ENCODE results near the gene SLC4A7. TPM values are rescaled to one million over a fixed set of nuclear protein-coding genes. Genes with fewer than 3 reads are reported as not detected.
"Not testable (repeated sequence)": the region's sequence is repeated elsewhere in the genome, so short reads cannot be mapped to it uniquely, and the experiment has no call there.

Gene SLC4A7
- total RNA-seq, 2 experiments from 2014 or later: 25.9 to 31.9 TPM

DNA sequence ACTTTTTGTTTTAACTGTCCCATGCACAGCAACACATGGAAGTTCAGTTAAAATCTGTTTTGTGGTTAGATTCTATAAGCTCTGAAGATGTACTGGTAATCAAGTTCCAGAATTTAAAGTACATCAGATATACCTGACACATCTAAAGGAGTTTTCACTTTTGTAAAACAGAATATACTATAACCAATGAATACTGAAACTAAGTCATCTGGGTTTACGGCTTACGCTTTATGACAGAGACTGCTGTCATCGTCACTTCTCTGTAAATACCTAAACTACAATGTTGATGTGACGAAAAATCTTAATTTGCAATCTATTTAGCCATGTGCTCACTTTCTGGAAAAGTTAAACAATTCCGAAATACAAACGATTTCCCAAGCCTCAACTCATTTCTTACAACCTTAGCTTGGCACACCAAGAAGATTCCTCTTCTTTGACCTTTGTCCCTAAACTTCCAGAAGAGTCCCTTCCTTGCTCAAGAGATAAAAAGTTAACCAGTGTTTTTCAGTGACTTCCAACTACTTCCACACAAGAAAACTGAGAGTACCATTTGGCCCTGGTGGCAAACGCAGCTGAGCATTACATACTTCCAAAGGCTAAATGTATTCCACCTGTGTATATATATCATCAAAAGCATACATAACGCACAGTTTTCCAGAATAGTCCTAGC is 58.2 kb downstream of the SLC4A7 start:
- TF ChIP-seq EZH2phosphoT487 (IDR thresholded peaks at IDR 0.05; ENCODE audit: borderline replicate concordance, low read depth, low read length): no peak
- no peak for TF ChIP-seq CTCF (conservative IDR thresholded peaks at IDR 0.05; ENCODE audit: low read length)
- H3K27ac ChIP-seq (ENCODE audit: low read depth, low read length, poor library complexity, severe bottlenecking): no peak overlapping the region
- no peak overlapping the region for H2AFZ ChIP-seq (ENCODE audit: low read length)
- no TSS peak for BruUV-seq (replicated peaks)
- no peak for DNase-seq (ENCODE audit: low spot score)
- POLR2A ChIA-PET: interaction anchor here (0.6 to 1.0 kb wide), 4 partner anchors 9 to 44 kb away, joined by 3 read pairs; no protein-coding TSS in a partner anchor
- no peaks in the 10 kb centered on the region for H3K79me2 ChIP-seq (ENCODE audit: insufficient read depth, low read depth, low read length)
- CTCF ChIA-PET (ENCODE audit: unreplicated experiment): interaction anchor here (0.5 kb wide), 1 partner anchor 1071 kb away, joined by 3 read pairs; no protein-coding TSS in a partner anchor
- intact Hi-C loops (cut with micrococcal nuclease; ENCODE audit: unreplicated experiment): no loop called here
- no peaks in the 10 kb centered on the region for H3K4me1 ChIP-seq (ENCODE audit: insufficient read depth, low read length, poor library complexity, severe bottlenecking)
- no peak overlapping the region for H3K4me2 ChIP-seq (ENCODE audit: low read length)
- no peaks in the 10 kb centered on the region for H3K9me2 ChIP-seq (ENCODE audit: insufficient read depth, low read length)
- H3K9me3 ChIP-seq (ENCODE audit: low read length): no peaks in the 10 kb centered on the region
- no peak overlapping the region for H3K4me3 ChIP-seq (ENCODE audit: low read depth, low read length, poor library complexity, severe bottlenecking)
- no peaks in the 10 kb centered on the region for H4K20me1 ChIP-seq (ENCODE audit: insufficient read depth, low read length)
- peaks cover 20% of the 10 kb centered on the region for H3K36me3 ChIP-seq (ENCODE audit: insufficient read depth, low read length)

- BruUV-seq (replicated peaks); CTCF ChIA-PET (ENCODE audit: unreplicated experiment): not testable (repeated sequence)
These were observed 59.2 kb downstream of the SLC4A7 start for GRCh38 chr3:27424812-27425521.

DNA sequence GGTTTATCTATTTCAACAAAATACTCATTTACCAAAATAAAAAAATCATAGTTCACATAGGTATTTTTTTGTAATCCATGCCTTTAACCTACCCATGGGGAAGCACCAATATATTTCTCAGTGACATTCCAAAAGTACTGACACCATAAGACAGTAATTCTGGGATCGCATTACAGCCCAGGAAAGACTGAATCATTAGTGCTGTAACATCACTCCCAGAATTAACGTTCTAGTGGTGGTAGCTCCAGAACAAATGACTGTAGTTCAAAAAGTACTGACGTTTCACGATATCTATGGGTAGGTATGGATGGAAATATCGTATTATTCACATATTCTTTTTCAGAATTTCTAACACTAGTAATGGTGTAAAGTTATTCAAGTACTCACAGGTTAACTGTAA is 60.7 kb downstream of the SLC4A7 start:
- H3K79me2 ChIP-seq (ENCODE audit: insufficient read depth, low read depth, low read length): no peaks in the 10 kb centered on the region
- no peak for DNase-seq (ENCODE audit: low spot score)
- no peaks in the 10 kb centered on the region; the same call in 1 of the 2 replicates for H3K9me2 ChIP-seq (ENCODE audit: insufficient read depth, low read length)
- no peaks in the 10 kb centered on the region for H4K20me1 ChIP-seq (ENCODE audit: insufficient read depth, low read length)
- BruUV-seq (replicated peaks): no TSS peak
- POLR2A ChIA-PET: interaction anchor here (1.1 to 1.2 kb wide), 2 partner anchors 9 to 28 kb away, joined by 3 to 5 read pairs; no protein-coding TSS in a partner anchor
- H3K27ac ChIP-seq (ENCODE audit: low read depth, low read length, poor library complexity, severe bottlenecking): no peak overlapping the region
- CTCF ChIA-PET (ENCODE audit: unreplicated experiment): no interaction called here
- no peaks in the 10 kb centered on the region for H3K9me3 ChIP-seq (ENCODE audit: low read length)
- no peak overlapping the region for H3K4me3 ChIP-seq (ENCODE audit: low read depth, low read length, poor library complexity, severe bottlenecking)
- H3K4me2 ChIP-seq (ENCODE audit: low read length): no peak overlapping the region
- no peak for TF ChIP-seq EZH2phosphoT487 (IDR thresholded peaks at IDR 0.05; ENCODE audit: borderline replicate concordance, low read depth, low read length)
- TF ChIP-seq CTCF (conservative IDR thresholded peaks at IDR 0.05; ENCODE audit: low read length): no peak
- no peak overlapping the region for H2AFZ ChIP-seq (ENCODE audit: low read length)
- intact Hi-C loops (cut with micrococcal nuclease; ENCODE audit: unreplicated experiment): no loop called here
- H3K36me3 ChIP-seq (ENCODE audit: insufficient read depth, low read length): peaks cover 22% of the 10 kb centered on the region
- H3K4me1 ChIP-seq (ENCODE audit: insufficient read depth, low read length, poor library complexity, severe bottlenecking): no peaks in the 10 kb centered on the region

More at GRCh38 chr3:27424812-27425521, 59.2 kb downstream of the SLC4A7 start:
- H2AFZ ChIP-seq (ENCODE audit: low read length); H4K20me1 ChIP-seq (ENCODE audit: insufficient read depth, low read length); H3K4me3 ChIP-seq (ENCODE audit: low read depth, low read length, poor library complexity, severe bottlenecking); H3K9me2 ChIP-seq (ENCODE audit: insufficient read depth, low read length); H3K9me3 ChIP-seq (ENCODE audit: low read length); H3K4me1 ChIP-seq (ENCODE audit: insufficient read depth, low read length, poor library complexity, severe bottlenecking); H3K27ac ChIP-seq (ENCODE audit: low read depth, low read length, poor library complexity, severe bottlenecking); H3K4me2 ChIP-seq (ENCODE audit: low read length); DNase-seq (ENCODE audit: low spot score); intact Hi-C loops (cut with micrococcal nuclease; ENCODE audit: unreplicated experiment); H3K79me2 ChIP-seq (ENCODE audit: insufficient read depth, low read depth, low read length): not testable (repeated sequence)
- peaks cover 19% of the 10 kb centered on the region for H3K36me3 ChIP-seq (ENCODE audit: insufficient read depth, low read length)
- POLR2A ChIA-PET: interaction anchor here (0.6 to 1.1 kb wide), 3 partner anchors 7 to 436 kb away, joined by 3 read pairs; no protein-coding TSS in a partner anchor
